GM19193 (cell line): ENCODE data around the gene COL23A1.

ENCODE experiments used
- POLR2A ChIP-seq: IDR thresholded peaks from 4 replicates; pipeline ENCODE4 v1.6.1; 2011; ENCODE audit not compliant: insufficient read depth, insufficient read length; ENCODE audit errors: extremely low read depth

COL23A1 gene

DNA sequence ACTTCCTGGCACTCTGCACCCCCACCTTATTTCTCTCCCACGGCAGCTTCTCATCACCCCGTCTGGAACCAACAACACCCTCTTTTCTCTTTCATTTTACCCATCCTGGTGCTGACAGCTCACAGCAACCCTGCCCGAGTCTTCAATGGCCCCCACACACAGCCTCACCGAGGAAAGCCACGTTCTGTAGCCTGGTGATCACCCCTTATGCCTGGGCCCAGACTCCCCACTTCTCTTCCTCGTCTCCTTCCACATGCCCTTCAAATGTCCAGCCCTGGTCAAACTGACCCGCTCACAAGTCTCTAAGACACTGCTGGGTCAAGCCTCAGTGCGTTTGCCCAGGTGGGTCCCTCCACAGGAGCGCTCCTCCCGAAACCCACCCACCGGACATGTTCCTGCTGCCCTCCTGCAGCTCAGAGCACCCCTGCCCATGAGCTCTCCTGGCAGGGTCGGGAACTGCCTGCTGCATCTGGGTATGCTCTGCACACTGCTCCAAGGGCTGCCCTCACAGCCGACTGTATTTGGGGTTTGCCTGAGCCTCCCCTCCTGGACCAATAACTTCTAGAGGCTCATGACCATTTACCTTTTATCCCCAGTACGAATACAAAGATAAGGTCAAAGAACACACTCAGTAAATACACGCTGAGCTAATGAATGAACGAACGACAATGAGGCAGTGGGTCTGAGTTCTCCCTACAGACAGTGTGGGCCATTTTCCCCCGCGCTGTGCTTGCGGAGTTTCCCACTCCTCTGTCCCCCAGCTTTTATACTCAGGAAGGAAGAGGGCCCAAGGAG lies 202.9 kb downstream of the COL23A1 start:
- no peak for TF ChIP-seq POLR2A

GRCh38 chr5:178386336-178386931 lies 203.8 kb downstream of the COL23A1 start:
- TF ChIP-seq POLR2A = no peak

DNA sequence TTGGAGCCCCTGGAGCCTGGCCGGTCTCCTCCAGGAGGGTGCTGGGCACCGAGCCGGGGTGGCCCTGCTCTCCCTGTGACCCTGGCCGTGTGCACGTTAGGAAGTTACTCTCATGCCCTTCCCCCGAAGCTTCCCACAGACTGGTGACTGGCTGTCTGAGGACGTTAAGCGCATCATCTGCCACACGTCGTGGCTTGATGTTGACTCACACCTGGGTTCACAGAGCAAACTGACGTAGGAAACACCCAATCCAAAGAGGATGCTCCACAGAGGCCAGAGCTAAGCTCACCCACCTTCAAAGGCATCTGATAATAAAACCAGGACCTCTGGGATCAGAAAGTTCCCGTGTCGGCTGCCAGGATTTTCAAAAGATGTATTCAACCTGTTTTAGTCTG lies 204.7 kb downstream of the COL23A1 start:
- no peak for TF ChIP-seq POLR2A

- TF ChIP-seq POLR2A = no peak
Observed at GRCh38 chr5:178384816-178385495, 205.2 kb downstream of the COL23A1 start.

- TF ChIP-seq POLR2A = no peak
Observed at GRCh38 chr5:178383919-178384815, 206.0 kb downstream of the COL23A1 start.

DNA sequence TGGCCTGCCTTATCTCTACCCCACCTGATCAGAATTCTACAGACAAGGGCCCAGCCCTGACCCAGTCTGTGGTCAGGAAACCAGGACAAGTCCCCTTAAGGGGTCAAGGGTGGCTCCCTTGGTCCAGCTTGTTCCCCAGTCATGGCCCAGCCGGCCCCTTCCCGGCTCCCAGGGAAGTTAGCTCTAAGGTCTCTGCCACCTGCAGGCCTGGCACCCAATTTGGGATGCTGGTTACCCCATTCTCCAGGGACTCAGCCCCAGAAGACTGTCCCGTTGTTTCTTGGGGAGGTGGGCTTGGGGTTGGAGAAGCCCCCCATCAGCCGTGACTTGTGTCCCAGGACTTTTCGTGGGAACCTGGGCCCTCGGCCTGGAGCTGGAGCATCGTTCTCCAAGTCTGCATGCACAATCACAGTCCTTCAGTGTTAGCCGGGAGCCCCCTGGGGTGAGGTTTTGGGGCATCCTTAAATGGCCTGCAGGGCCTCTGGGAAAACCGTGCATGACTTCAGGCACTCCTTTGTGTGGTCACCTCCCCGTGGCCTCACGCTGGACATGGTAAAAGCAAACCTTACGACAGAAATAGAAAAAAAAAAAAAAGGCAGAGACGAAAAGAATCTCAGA lies 206.8 kb downstream of the COL23A1 start:
- TF ChIP-seq POLR2A = no peak

DNA sequence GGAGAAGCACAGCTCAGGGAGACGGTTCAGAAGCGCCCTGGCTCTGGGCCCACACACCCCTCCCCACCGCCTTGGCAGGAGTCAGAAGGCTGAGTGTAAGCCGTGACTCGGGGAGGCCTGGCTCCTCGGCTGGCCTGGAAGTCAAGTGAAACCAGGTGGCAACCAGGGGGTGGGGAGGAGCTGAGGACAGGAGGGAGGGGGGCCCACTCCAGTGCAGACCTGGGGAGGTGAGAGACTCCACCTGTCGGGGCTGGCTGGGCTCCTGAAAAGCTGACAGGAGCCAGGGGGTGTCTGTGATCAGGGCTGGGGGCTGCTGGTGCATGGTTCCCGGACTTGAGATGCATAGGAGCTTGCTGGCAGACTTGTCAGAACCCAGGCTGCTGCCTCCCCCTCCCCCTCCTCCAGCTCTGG lies 207.4 kb downstream of the COL23A1 start:
- TF ChIP-seq POLR2A = no peak

DNA sequence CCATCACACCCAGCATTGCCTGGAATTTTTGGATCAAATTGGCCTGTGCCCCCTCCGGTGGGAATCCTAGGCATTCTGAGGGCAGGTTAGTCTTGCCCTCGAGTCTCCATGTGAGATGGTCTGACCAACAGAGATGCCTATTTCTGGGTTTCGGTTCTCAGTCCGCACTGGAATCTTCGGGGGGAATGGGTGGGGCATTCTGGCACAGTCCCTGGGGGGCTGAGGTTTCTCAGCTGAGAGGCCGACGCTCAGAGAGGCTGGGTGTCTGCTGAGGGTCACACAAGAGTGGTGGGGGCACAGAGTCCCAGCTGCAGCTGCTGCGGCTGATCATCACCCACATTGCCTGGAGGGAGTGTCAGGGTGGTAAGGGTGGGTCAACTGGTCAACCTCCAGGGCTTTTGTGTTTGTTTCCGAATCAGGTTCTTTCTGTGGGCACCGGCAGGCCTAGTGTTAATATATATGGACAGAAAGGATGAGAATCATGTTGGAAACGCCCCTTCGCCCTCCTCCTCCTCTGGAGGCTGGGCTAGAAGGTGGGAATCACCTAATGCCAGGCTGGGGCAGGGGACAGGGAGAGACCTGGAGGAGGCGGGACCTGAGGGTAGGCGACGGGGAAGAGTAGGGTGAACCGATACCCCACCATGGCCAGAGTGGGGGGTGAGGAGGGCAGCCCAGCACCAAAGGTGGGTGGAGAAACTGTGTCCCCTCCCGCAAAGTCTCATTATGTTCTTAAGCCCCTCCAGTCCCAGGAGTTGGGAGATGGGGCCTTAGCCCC lies 208.1 kb downstream of the COL23A1 start:
- no peak for TF ChIP-seq POLR2A

DNA sequence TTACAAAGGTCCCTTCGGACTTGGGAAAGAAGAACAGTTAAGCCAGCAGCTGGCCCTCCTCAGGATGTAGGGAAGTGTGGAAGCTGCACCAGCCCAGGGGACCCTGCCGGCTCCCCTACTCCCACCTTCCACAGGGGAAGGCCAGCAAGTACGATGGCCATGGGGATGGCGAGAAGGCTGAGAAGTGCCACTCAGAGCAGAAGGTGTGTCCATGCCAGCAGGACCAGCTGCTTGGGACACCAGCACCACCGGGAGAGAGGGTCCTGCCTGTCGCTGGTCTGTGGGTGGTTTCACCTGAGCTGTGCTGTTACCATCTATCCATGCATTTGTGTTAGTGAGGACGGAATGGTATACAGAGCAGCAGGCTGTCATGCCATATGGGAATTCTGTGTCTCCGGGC lies 209.0 kb downstream of the COL23A1 start:
- TF ChIP-seq POLR2A = no peak

DNA sequence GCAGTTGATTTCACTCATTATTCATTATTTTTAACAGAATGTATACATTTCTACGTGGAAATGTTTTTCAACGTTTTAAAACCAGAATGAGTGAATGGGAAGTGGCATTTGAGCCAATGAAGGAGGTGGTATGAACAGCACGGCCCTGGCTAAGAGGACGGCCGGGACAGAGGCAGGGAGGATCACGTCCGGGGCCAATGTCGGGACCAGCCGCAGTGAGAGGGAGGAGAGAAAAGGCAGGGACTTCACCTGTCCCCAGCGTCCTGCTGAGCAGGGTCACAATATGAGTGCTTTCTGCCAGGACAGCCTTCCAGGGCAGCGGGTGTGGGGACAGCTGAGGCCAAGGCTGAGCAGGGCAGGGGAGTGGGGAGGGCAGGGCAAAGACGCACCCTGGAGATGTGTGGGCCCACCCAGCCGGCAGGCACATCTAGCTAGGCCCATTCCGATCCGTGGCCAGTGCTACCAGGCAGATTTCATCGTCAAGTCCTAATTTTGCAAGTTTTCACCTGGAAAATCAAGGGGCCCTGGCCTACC lies 209.6 kb downstream of the COL23A1 start:
- no peak for TF ChIP-seq POLR2A

DNA sequence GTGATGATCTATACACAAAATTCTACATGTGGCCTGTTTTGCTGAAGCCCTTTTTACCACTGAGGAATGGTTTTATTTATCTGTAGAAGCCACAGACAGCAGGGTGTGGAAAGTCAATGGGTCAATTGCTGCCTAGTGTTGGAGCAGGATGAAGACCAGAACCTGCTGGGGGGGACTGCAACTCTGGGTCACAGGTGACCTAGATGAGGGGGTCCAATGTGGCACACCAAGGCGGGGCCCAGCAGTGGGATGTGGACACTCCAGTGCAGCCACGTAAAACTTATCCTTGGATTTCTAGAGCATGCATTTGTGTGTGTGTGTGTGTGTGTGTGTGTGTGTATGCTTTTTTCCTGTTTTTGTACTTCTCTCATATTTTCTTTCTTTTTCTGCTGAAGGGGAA lies 210.1 kb downstream of the COL23A1 start:
- TF ChIP-seq POLR2A = no peak

DNA sequence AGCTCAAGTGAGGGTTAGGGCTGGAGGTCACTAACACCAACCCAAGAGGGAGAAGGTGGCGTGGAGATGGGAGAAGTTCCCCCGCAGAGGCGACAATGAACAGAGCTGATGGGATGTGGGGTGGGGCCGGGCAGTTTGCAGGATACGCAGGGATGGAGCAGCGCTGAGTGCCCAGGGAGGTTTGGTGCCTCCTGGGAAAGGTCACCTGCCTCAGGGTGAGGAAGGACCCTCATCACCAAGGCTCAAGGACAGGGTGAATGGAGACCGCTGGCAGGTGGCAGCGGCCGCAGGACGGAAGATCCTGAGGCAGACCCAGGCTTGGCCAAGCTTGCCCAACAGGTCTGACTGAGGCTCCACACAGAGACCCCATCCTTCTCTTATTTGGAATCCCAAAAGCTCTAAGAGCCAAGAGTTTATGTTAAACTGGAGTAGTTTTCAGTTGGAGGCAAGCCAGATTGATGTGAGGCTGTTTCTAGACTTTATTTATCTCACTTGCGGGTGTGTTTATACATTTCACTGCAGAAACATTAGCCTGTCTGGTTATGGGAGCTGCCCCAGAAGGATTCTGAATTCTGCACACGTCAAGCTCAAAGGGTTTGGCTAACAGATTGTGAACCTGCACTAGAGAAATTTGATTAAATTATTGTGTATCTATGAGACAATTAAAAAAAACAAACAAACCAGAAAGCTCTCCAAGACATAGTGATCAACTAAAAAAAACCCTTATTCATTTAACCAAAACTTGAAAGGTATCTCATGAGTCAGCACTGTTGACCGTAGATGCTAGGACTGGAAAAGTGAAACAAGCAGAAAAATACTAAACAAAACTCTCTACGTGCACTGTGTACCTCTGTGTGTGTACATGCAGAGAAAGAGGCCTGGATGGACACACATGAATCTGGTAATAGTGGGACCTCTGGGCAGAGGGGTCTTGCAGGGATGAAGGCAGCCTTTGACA lies 211.4 kb downstream of the COL23A1 start:
- no peak for TF ChIP-seq POLR2A

DNA sequence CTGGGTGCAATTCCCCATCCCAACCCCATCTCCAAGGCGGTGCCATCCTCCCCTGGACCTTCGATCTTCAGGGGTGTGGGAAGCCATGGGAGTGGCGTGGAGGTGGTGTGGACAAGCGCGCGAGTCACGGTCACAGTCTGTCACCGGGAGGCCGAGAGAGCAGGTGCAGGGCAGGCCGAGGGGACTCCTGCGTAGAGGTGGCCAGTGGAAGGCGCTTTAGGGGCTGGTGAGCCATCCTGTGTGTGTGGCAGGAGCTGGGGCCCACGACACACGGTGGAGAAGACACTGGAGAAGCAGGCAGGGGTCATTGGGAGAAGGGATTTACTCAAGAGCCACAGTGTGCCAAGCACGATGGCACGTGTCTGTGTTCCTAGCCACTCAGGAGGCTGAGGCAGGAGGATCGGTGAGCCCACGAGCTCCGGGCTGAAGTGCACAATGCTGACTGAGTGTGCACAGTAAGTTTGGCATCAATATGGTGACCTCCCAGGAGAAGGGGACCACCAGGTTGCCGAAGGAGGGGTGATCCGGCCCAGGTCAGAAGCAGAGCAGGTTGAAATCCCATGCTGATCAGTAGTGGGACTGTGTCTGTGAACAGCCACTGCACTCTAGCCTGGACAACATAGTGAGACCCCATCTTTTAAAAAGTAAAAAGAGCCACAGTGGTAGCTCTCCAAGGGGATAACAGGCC lies 212.5 kb downstream of the COL23A1 start:
- no peak for TF ChIP-seq POLR2A
